ENCODE data around the gene RTP1.

Gene RTP1

DNA sequence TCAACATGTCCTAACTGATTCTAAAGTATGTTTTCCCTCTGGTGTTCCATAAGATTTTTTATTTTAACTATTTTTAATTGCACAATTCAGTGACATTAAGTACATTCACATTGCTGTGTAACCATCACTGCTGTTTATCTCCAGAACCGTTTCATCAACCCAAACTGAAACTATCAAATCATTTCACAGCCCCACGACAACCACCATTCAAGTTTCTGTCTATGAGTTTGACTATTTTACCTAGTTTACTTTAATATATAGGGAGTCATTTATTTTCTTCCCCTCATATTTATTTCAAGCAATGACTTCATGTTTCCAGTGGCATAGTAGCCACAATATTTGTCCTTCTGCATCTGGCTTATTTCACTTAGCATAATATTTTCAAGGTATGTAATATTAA is 8.4 kb downstream of the RTP1 start:
- Mint-ChIP-seq H3K9me3 (peaks cover 10% of the 10 kb centered on the region), H3K36me3 (ENCODE audit: low read depth) (no peaks in the 10 kb centered on the region), H3K27ac (no peak overlapping the region), H3K4me3 (no peak overlapping the region), H3K27me3 (ENCODE audit: low read depth) (peaks cover 12% of the 10 kb centered on the region), H3K4me1 (peaks cover 21% of the 10 kb centered on the region)
- TF ChIP-seq, protein P1, sequence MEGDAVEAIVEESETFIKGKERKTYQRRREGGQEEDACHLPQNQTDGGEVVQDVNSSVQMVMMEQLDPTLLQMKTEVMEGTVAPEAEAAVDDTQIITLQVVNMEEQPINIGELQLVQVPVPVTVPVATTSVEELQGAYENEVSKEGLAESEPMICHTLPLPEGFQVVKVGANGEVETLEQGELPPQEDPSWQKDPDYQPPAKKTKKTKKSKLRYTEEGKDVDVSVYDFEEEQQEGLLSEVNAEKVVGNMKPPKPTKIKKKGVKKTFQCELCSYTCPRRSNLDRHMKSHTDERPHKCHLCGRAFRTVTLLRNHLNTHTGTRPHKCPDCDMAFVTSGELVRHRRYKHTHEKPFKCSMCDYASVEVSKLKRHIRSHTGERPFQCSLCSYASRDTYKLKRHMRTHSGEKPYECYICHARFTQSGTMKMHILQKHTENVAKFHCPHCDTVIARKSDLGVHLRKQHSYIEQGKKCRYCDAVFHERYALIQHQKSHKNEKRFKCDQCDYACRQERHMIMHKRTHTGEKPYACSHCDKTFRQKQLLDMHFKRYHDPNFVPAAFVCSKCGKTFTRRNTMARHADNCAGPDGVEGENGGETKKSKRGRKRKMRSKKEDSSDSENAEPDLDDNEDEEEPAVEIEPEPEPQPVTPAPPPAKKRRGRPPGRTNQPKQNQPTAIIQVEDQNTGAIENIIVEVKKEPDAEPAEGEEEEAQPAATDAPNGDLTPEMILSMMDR (IDR thresholded peaks at IDR 0.05; ENCODE audit: unreplicated experiment in 3 of 3), result no peak

DNA sequence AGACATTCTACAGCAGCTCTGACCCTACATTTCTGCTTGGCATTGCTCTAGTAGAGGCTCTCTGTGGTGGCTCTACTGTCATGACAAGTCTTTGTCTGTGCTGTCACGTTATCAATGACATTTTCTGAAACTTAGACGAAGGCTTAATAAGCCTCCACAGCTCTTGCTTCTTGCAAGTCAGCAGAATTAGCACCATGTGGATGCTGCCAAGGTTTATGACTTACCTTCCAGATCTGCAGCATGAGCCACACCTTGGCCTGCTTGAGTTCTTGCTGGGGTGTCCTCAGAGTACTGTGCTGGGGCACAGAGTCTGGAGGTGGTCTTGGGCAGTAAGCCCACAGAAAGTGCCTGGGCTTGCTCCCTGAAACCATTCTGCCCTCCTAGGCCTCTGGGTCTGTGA is 9.8 kb downstream of the RTP1 start:
- H3K27me3 Mint-ChIP-seq (ENCODE audit: low read depth), result peaks cover 10% of the 10 kb centered on the region
- TF ChIP-seq, protein P1 (IDR thresholded peaks at IDR 0.05; ENCODE audit: unreplicated experiment in 3 of 3), result no peak
- H3K4me1 Mint-ChIP-seq, result peaks cover 24% of the 10 kb centered on the region
- H3K4me3 Mint-ChIP-seq, result no peak overlapping the region
- peak overlapping the region in 1 of 3 experiments; percentile 79 for H3K27ac Mint-ChIP-seq
- H3K9me3 Mint-ChIP-seq, result peaks cover 10% of the 10 kb centered on the region
- no peaks in the 10 kb centered on the region for H3K36me3 Mint-ChIP-seq (ENCODE audit: low read depth)

DNA sequence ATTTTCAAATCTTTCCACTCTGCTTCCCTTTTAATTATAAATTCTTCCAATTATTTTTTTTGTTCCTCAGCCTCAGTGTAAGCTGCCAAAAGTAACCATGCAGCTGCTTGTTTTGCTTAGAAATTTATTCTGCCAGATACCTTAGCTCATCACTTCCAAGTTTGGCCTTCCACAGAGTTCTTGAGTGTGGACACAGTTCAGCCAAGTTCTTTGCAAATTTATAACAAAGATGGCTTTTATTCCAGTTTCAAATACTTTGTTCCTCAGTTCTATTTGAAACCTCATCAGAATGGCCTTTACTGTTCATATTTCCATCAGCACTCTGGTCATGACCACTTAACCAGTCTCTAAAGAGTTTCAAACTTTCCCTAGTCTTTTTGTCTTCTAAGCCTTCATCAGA is 10.3 kb downstream of the RTP1 start:
- peaks cover 24% of the 10 kb centered on the region for H3K4me1 Mint-ChIP-seq
- H3K27me3 Mint-ChIP-seq (ENCODE audit: low read depth), result peaks cover 9% of the 10 kb centered on the region
- H3K9me3 Mint-ChIP-seq, result peaks cover 10% of the 10 kb centered on the region
- TF ChIP-seq, protein P1 (IDR thresholded peaks at IDR 0.05; ENCODE audit: unreplicated experiment in 3 of 3), result no peak
- H3K27ac Mint-ChIP-seq, result peak overlapping the region in 1 of 3 experiments; percentile 79
- no peak overlapping the region for H3K4me3 Mint-ChIP-seq
- H3K36me3 Mint-ChIP-seq (ENCODE audit: low read depth), result no peaks in the 10 kb centered on the region

DNA sequence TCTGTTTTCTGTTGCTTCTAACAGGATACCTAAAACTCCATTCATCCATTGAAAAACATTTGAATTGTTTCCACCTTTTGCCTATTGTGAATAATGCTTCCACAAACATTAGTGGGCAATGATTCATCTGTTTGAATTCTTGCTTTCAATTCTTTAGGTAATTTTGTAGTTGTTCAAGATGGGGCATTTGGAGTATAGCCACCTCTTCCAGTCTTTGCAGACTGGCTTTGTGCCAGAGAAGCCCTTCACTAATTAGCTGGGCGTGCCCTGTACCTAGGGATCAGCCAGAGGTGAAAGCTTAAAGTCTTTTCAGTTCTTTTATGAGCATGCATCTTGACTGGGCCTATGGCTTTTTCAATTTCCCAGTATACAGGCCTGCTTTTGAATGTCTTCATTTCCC is 10.9 kb downstream of the RTP1 start:
- H3K4me3 Mint-ChIP-seq, result no peak overlapping the region
- peaks cover 10% of the 10 kb centered on the region for H3K9me3 Mint-ChIP-seq
- TF ChIP-seq, protein P1 (IDR thresholded peaks at IDR 0.05; ENCODE audit: unreplicated experiment in 3 of 3), result no peak
- peaks cover 10% of the 10 kb centered on the region for H3K27me3 Mint-ChIP-seq (ENCODE audit: low read depth)
- no peaks in the 10 kb centered on the region for H3K36me3 Mint-ChIP-seq (ENCODE audit: low read depth)
- peak overlapping the region in 1 of 3 experiments; percentile 79 for H3K27ac Mint-ChIP-seq
- H3K4me1 Mint-ChIP-seq, result peaks cover 24% of the 10 kb centered on the region

DNA sequence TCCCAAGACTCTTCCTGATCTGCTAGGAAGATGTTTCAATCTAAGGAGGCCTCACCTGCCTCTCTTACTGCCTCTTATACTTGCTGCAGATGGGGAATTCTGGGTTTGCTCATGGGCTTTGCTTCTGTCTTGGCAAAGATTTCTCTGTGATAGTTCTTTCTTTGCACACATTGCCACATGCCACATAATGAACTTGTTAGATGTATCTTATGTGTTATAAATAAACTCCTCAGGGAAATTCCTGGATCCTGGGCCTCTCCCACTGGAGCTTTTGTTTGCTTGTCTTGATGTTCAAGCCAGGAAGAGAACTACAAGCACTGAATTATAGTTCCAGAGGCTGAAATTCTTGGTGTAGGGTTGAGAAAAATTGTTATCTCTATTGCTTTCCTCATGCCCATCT is 12.2 kb downstream of the RTP1 start:
- Mint-ChIP-seq H3K27me3 (ENCODE audit: low read depth) (peaks cover 8% of the 10 kb centered on the region), H3K27ac (no peak overlapping the region), H3K9me3 (peaks cover 10% of the 10 kb centered on the region), H3K4me3 (no peak overlapping the region), H3K4me1 (peaks cover 24% of the 10 kb centered on the region), H3K36me3 (ENCODE audit: low read depth) (no peaks in the 10 kb centered on the region)
- TF ChIP-seq, protein P1 (IDR thresholded peaks at IDR 0.05; ENCODE audit: unreplicated experiment in 3 of 3), result no peak

DNA sequence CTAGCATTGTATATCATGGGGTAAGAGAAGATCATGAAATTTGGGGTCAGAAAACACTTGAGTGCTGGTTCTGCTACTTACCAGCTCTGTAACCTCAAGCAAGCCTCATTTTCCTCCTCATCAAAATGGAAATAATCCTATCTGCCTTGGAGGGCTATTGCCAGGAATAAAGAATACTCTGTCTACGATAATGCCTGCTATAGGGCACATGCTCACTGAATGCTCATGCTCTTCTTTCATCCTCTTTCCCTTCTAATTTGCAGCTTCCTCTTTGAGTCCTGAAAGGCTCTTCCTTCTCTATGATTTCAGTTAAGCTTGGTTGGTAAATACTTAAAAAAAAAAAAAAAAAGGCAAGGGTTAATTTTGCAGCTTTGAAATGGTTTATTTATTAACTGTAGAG is 12.8 kb downstream of the RTP1 start:
- H3K4me1 Mint-ChIP-seq, result peaks cover 24% of the 10 kb centered on the region
- H3K27ac Mint-ChIP-seq, result peak overlapping the region in 1 of 3 experiments; percentile 50
- peaks cover 10% of the 10 kb centered on the region for H3K9me3 Mint-ChIP-seq
- peak overlapping the region in 1 of 3 experiments; percentile 7 for H3K4me3 Mint-ChIP-seq
- H3K27me3 Mint-ChIP-seq (ENCODE audit: low read depth), result peaks cover 8% of the 10 kb centered on the region
- TF ChIP-seq, protein P1 (IDR thresholded peaks at IDR 0.05; ENCODE audit: unreplicated experiment in 3 of 3), result no peak
- H3K36me3 Mint-ChIP-seq (ENCODE audit: low read depth), result no peaks in the 10 kb centered on the region
